ENCODE data around the gene TTC39C.
A peak's percentile ranks its signal among the peaks of the same experiment; 100 is the strongest.

The TTC39C gene

GRCh38 chr18:23992089-23992940, 22.2 kb upstream of the TTC39C start:
- peak; percentile 97 for DNase-seq

- no peak for DNase-seq
Observed at GRCh38 chr18:23992941-23993280, 21.6 kb upstream of the TTC39C start.

GRCh38 chr18:23994361-23994902, 20.1 kb upstream of the TTC39C start:
- DNase-seq, result peak; percentile 100

GRCh38 chr18:23995180-23995579, 19.4 kb upstream of the TTC39C start:
- DNase-seq, result no peak

GRCh38 chr18:23998018-23998417, 16.5 kb upstream of the TTC39C start:
- peak; percentile 75 for DNase-seq

GRCh38 chr18:23998820-23999219, 15.7 kb upstream of the TTC39C start:
- peak; percentile 100 for DNase-seq

- DNase-seq, result no peak
Observed at GRCh38 chr18:24000613-24001490, 13.7 kb upstream of the TTC39C start.

GRCh38 chr18:24002479-24002878, 12.1 kb upstream of the TTC39C start:
- DNase-seq, result no peak

GRCh38 chr18:24003288-24003687, 11.3 kb upstream of the TTC39C start:
- no peak for DNase-seq

- peak; percentile 53 for DNase-seq
Observed at GRCh38 chr18:24003903-24004640, 10.5 kb upstream of the TTC39C start.

GRCh38 chr18:24006712-24007313, 7.7 kb upstream of the TTC39C start:
- no peak for DNase-seq

- no peak for DNase-seq
Observed at GRCh38 chr18:24009246-24009645, 5.3 kb upstream of the TTC39C start.

- peak; percentile 74 for DNase-seq
Observed at GRCh38 chr18:24009651-24010333, 4.8 kb upstream of the TTC39C start.

GRCh38 chr18:24010673-24011072, 3.9 kb upstream of the TTC39C start:
- DNase-seq, result peak; percentile 62

GRCh38 chr18:24011123-24011917, 3.2 kb upstream of the TTC39C start:
- peak; percentile 70 for DNase-seq

GRCh38 chr18:24013051-24013450, 1.5 kb upstream of the TTC39C start:
- DNase-seq, result peak; percentile 49

GRCh38 chr18:24014986-24015638, 558 bp downstream of the TTC39C start:
- peak; percentile 84 for DNase-seq

GRCh38 chr18:24015639-24016631, 1.4 kb downstream of the TTC39C start:
- DNase-seq, result peak; percentile 71

GRCh38 chr18:24016643-24017042, 2.1 kb downstream of the TTC39C start:
- peak; percentile 84 for DNase-seq
